Muscle of leg (tissue), 11 donors: ENCODE measurements around the gene ITGAX. TPM values are rescaled to one million over a fixed set of nuclear protein-coding genes. Genes with fewer than 3 reads are reported as not detected.

Experiments used
- DNase-seq: peaks from one replicate; pipeline ENCODE4 v3.0.0; 2013
- H3K27ac ChIP-seq: one replicate; pipeline ENCODE4 v1.5.1; 2013; ENCODE audit warnings: mild to moderate bottlenecking, low read length, control low read depth
- H3K27me3 ChIP-seq: one replicate; pipeline ENCODE4 v1.6.1; 2013; ENCODE audit warnings: low read length; ENCODE audit not compliant: control insufficient read depth, insufficient read depth
- H3K36me3 ChIP-seq: one replicate; pipeline ENCODE4 v1.6.1; 2013; ENCODE audit warnings: low read length; ENCODE audit not compliant: control insufficient read depth, insufficient read depth
- H3K4me1 ChIP-seq: one replicate; pipeline ENCODE4 v1.6.1; 2013; ENCODE audit warnings: low read length; ENCODE audit not compliant: control insufficient read depth, insufficient read depth
- H3K4me3 ChIP-seq: one replicate; pipeline ENCODE4 v1.5.1; 2013; ENCODE audit warnings: low read length, control low read depth
- H3K9me3 ChIP-seq: replicated peaks from 2 replicates; pipeline ENCODE4 v1.6.1; 2013; ENCODE audit warnings: low read depth, low read length; ENCODE audit not compliant: control insufficient read depth
- WGBS: methylation state at CpG from one replicate; pipeline ENCODE4 v1.1.5; 2013; ENCODE audit warnings: missing lambda C conversion rate; ENCODE audit not compliant: insufficient coverage; 5-methylcytosine and 5-hydroxymethylcytosine counted together
- polyA plus RNA-seq, 8 donors: library from polyadenylated mRNA; unstranded; fragments of 120-200 nt; gene quantifications; one replicate each; pipeline versions ENCODE4 v1.2.1 to v1.2.3, GENCODE V29; 2013; ENCODE audit warnings: inconsistent platforms in 1 of 8, low replicate concordance in 1 of 8; ENCODE audit not compliant: insufficient read length in 8 of 8, insufficient read depth in 1 of 8
- total RNA-seq: library from RNA; stranded (reverse); fragments of 120-200 nt; gene quantifications from one replicate; pipeline ENCODE4 v1.2.4, GENCODE V29; 2013

Gene ITGAX
- total and polyA plus RNA-seq, 9 donors: 0.35 to 1.7 (median 0.64) TPM

DNA sequence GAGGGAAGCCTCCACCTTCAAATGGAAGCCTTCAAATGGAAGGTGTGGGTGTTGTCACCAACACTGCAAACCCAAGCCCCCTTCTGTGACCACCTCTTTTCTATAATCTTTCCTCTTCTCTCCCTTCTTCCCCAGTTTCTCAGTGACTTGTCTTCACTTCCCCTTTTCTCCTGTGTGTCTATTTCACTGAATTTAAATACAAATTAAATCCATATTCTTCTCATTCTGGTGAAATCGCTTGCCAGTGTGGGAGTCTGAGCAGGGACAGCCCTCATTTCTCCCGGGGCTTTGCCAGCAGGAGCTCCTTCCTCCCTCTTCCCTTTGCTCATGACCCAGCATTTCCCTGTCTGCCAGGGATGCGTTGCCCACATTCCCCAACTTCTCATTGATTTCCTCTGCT is 6.4 kb upstream of the ITGAX start:
- Histone ChIP-seq H3K27me3 (no peaks in the 10 kb centered on the region), H3K36me3 (no peaks in the 10 kb centered on the region), H3K9me3 (no peaks in the 10 kb centered on the region), H3K27ac (no peak overlapping the region), H3K4me1 (no peaks in the 10 kb centered on the region), H3K4me3 (no peak overlapping the region)
- no peak for DNase-seq
- WGBS: 54% methylated on average over 3 of the region's 3 CpGs

DNA sequence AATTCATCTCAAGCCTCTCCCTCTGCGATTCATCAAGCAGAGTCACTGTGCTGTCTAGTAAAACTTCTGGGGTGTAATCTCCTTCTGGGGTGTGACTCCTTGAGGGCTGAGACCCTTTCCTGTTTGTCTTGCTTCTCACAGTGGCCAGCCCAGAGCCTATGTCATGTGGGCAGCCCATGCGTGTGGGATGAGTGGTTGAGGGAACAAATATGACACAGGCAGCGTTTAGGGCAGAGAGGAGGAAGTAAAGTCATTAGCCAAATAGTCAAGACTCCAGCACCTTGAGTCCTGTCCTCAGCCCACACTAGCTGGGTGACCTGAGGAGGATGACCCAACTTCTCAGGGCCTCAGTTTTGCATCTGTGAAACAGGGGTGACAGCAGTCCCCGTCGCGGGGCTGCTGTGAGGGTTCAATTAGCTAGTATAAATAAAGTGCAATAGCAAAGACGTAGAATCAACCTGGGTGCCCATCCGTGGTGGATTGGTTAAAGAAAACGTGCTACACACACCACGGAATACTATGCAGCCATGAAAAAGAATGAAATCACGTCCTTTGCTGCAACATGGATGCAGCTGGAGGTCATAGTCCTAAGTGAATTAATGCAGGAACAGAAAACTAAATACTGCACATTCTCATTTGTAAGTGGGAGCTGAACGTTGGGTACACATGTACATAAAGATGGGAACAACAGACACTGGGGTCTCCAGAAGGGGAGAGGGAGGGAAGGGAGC is 4.5 kb upstream of the ITGAX start:
- no peaks in the 10 kb centered on the region for H3K27me3 ChIP-seq
- 76% methylated on average over 7 of the region's 12 CpGs for WGBS
- no peak overlapping the region for H3K27ac ChIP-seq

DNA sequence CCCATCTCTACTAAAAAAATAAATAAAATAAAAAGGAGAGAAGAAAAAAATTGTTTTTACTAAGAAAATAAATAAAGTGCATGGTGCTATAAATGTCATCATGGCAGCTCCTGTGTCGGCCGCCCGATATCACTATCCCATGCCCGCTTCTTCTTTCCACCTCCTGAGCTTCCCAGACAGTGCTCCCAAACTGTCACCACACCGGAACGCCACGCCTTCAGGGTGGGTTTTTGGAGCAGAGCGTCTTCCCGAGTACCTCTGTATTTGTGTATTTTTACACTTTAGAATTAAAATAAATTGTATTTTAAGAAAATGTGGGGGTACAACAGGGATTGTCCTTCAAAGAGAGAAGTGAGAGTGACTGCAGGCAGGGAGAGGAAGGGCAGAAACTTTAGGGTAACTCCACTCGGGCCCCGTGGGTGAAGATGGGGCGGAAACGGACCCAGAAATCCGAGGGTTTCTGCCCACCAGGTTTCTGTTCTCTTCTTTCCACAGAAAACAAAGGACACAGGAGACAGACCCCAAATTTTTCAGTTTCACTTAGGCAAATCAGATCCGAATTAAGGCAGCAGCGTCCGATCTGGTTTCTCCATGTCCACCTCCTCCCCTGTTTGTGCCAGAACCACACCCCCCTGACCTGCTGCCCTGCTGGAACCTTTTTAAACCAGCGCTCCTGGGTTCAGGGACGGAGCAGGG is 3.6 kb upstream of the ITGAX start:
- DNase-seq: no peak
- 66% methylated on average over 9 of the region's 19 CpGs for WGBS
- H3K9me3 ChIP-seq: no peaks in the 10 kb centered on the region
- H3K4me1 ChIP-seq: no peaks in the 10 kb centered on the region
- H3K27ac ChIP-seq: peak overlapping the region; percentile 42
- H3K27me3 ChIP-seq: no peaks in the 10 kb centered on the region
- no peaks in the 10 kb centered on the region for H3K36me3 ChIP-seq
- no peak overlapping the region for H3K4me3 ChIP-seq

More for the DNA sequence above, 4.5 kb upstream of the ITGAX start:
- H3K4me3 ChIP-seq: no peak overlapping the region
- H3K4me1 ChIP-seq: no peaks in the 10 kb centered on the region
- no peaks in the 10 kb centered on the region for H3K9me3 ChIP-seq
- H3K36me3 ChIP-seq: no peaks in the 10 kb centered on the region
- DNase-seq: peak; percentile 22

DNA sequence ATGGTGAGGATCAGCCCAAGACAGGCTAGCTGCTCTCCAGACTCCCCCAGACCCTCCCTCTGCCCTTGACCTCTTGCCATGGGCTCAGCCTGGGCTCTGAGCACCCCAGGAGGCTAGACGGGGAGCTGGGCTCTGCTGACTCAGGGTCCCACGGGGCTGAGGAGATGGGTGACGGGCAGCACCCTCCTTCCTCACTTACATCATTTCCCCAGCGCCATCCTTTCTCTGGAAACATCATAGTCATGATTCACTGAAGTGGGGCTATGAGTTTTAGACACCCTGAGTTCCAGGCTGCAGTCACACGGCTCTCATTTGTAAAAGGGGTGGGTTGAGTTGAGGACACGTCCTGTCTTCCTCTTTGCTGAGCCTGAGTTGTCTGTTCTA is 3.0 kb upstream of the ITGAX start:
- H3K36me3 ChIP-seq: no peaks in the 10 kb centered on the region
- H3K27ac ChIP-seq: peak overlapping the region; percentile 42
- H3K4me3 ChIP-seq: no peak overlapping the region
- no peaks in the 10 kb centered on the region for H3K9me3 ChIP-seq
- DNase-seq: peak; percentile 16
- 60% methylated on average over 3 of the region's 6 CpGs for WGBS
- H3K4me1 ChIP-seq: no peaks in the 10 kb centered on the region
- H3K27me3 ChIP-seq: no peaks in the 10 kb centered on the region

DNA sequence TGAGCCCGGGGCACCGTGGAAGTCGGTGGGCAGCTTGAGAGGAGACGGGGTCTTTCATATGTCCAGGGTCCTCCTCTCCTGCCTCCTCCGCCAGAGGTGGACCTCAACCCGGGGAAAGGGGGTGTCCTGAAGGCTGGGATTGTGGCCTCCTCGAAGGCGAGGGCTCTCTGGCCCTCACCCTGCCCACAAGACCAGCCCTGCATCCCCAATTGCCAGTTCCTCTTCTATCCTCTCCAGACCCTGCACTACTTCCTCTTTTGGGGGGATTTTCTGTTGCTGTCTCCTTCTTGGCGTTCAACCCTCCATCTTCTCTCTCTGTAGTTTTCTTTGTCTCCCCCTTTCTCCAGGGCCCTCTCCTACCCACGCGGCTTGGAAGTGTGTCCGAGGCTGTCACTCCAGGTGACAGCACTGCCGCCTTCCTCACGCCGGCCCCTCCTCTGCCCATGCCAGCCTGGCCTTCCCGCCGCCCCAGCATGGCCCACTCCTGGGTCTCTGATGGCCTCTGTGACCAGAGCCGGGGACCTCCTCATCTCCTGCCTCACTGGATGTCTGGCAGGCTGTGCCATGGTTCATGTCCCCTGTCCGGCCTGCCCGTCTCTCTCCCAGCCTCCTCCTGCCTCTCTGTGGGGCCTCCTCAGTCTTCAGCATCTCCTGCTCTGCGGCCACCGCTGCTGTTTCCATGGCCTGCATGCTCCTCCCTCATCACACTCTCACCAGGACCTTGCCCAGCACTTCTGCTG is 2.4 kb upstream of the ITGAX start:
- H3K4me1 ChIP-seq: peaks cover 6% of the 10 kb centered on the region
- H3K4me3 ChIP-seq: no peak overlapping the region
- no peaks in the 10 kb centered on the region for H3K27me3 ChIP-seq
- WGBS: 81% methylated on average over 14 of the region's 22 CpGs
- no peaks in the 10 kb centered on the region for H3K36me3 ChIP-seq
- no peaks in the 10 kb centered on the region for H3K9me3 ChIP-seq
- peak overlapping the region; percentile 29 for H3K27ac ChIP-seq
- DNase-seq: peak; percentile 53

DNA sequence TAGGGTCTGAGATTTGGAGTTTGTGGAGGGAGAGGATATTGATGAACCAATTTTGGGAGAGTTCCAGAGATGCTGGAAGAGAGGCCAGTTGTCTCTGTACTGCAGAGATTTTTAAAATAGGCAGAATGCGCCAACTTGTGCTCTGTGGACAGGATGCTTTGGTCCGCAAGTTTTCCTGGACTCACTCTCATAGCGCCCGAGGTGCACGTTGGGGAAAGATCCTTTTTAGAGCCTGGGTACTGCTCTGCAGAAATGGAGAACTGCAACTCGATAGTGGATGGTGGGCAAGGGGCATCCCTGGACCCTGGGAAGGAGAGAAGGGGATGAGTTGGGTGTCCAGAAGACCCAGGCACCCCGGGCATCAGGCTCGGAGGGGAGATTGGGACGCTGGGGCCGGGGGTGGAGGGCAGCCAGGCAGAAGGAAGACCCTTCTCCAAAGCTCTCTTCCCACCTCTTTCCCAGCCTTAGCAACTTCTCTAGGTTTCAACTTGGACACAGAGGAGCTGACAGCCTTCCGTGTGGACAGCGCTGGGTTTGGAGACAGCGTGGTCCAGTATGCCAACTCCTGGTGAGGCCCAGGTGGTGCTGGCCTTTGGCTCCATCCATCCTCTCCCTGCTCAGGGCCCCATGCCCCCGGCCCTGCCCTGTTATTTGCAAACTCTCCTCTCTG is 590 bp downstream of the ITGAX start:
- DNase-seq: no peak
- no peaks in the 10 kb centered on the region for H3K36me3 ChIP-seq
- no peaks in the 10 kb centered on the region for H3K9me3 ChIP-seq
- WGBS: 73% methylated on average over 9 of the region's 14 CpGs
- H3K4me3 ChIP-seq: no peak overlapping the region
- H3K27ac ChIP-seq: no peak overlapping the region
- no peaks in the 10 kb centered on the region for H3K27me3 ChIP-seq
- H3K4me1 ChIP-seq: peaks cover 13% of the 10 kb centered on the region

DNA sequence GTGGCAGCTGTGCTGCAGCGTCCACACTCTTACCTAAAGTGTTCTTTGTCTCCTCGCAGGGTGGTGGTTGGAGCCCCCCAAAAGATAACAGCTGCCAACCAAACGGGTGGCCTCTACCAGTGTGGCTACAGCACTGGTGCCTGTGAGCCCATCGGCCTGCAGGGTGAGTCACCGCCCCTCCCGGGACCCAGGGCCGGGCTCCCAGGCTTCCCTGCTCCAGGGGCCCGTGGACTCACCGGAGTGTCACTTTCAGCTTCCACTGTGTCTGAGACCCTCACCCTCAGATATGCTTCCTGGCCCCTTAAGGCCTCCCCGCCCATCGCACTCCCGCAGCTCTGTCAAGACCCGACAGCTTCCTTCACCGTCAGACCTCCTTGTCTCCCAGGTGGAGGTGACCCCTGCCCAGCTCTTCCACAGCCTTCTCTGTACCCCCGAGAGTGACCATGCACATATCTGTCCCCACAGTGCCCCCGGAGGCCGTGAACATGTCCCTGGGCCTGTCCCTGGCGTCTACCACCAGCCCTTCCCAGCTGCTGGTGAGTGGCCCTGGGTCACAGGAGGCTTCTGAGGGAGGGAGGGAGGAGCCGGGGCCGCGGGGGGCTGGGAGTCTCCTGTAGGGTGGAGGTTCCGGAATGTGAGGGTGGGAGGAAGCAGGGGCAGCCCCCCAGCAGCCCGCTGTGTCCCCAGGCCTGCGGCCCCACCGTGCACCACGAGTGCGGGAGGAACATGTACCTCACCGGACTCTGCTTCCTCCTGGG is 1.8 kb downstream of the ITGAX start:
- H3K27me3 ChIP-seq: no peaks in the 10 kb centered on the region
- DNase-seq: no peak
- H3K9me3 ChIP-seq: no peaks in the 10 kb centered on the region
- no peak overlapping the region for H3K4me3 ChIP-seq
- no peaks in the 10 kb centered on the region for H3K36me3 ChIP-seq
- H3K27ac ChIP-seq: no peak overlapping the region
- H3K4me1 ChIP-seq: peaks cover 13% of the 10 kb centered on the region
- WGBS: 67% methylated on average over 19 of the region's 28 CpGs

DNA sequence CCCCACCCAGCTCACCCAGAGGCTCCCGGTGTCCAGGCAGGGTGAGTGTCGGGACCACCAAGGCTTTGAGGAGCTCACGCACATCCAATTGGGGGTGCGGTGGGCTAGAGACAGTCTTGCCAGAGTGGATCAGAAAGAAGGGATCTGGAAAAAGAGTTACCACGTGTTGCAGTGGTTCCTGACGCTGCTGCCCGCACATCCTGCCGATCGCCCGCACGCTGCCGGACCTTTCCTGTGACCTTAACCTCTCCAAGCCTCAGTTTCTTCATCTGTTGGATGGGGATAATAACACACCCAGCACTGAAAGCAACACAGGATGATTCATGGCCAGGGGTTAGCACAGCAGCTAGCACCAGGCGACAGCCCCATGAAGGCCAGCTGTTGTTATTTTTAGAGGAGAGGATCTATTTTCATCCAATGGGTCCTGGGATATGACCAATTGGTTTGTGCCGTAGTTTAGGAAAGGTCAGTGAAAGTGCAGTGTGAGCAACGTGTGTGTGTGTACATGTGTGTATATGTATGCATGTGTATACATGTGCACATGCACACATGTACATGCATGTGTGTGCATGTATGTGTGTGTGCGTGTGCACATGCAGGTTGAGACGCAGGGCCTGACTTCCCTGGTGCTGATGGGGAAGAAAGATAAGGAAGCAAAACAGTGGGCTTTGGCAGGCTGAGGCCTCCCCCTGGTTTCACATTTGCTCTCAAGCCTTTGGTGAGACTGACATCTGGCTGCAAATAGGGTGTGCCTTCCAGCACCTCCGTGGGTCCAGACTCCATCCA is 2.5 kb downstream of the ITGAX start:
- Histone ChIP-seq H3K4me3 (no peak overlapping the region), H3K36me3 (no peaks in the 10 kb centered on the region), H3K27me3 (no peaks in the 10 kb centered on the region), H3K9me3 (no peaks in the 10 kb centered on the region), H3K4me1 (peaks cover 13% of the 10 kb centered on the region), H3K27ac (no peak overlapping the region)
- 60% methylated on average over 10 of the region's 18 CpGs for WGBS
- DNase-seq: peak; percentile 27

DNA sequence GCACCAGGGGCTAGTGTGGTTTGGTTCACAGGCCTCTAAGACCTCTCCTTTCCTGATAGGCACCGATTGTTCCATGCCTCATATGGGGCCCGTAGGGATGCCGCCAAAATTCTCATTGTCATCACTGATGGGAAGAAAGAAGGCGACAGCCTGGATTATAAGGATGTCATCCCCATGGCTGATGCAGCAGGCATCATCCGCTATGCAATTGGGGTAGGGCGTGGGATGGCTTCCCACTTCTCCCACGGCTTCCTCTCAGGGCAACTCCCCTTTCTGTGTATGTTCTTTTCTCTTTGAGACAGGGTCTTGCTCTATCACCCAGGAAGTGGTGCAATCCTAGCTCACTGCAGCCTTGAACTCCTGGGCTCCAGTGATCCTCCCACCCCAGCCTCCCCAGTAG is 5.3 kb downstream of the ITGAX start:
- Histone ChIP-seq H3K27me3 (no peaks in the 10 kb centered on the region), H3K4me1 (peaks cover 13% of the 10 kb centered on the region), H3K4me3 (no peak overlapping the region), H3K36me3 (no peaks in the 10 kb centered on the region), H3K27ac (no peak overlapping the region), H3K9me3 (no peaks in the 10 kb centered on the region)
- WGBS: 85% methylated on average over 6 of the region's 7 CpGs
- no peak for DNase-seq
